Kidney glomerular epithelial cell (primary cell): ENCODE measurements around the gene B3GALT6.

ENCODE experiments used
- DNase-seq: peaks from one replicate; lab custom pipeline; 2025; lab: John Stamatoyannopoulos, UW

B3GALT6 gene

DNA sequence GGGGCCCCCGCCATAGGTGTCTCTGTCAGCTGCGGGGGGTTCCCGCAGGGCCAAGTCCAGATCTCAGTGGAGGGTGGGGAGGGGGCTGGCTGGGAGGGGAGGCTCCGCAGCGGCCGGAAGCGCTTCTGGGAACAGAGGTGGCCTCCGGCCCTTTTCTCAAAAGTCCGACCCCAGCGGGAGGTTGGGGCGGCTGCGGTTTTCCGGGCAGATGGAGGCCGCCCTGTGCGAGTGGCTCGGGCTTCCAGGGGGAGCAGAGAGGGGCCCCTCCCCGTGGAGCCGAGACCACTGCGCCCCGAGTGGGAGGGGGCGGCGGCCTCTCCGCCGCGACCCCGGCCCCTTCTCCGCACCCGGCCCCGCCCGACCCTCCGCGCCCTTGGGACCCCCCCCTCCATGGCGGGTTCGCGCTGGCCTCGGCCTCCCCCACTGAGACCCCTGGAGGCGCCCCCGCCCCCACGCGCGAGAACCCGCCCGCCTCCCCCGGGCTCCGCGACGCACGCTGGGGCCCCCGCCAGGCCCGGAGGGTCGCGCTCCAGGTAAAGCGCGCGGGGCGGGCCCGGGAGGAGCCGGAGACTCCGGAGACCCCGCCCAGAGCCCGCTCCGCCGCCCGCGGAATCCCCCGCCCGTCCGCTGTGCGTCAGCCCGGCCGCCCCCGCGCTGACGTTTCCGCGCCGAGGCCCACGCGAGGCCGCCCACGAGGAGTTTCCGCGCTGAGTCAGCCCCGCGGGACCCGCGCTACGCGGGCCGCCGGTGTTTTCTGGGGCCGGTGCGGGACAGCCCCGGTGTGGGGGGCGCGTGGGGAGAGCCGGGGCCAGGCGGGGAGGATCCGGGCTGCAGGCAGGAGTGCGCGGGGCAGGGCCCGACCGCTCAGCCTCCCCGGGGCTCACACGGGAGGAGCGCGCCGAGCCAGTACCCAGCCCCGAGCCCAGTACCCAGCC, 30.9 kb upstream of the B3GALT6 start:
- DNase-seq, result peak; percentile 19

GRCh38 chr1:1202831-1203560, 29.0 kb upstream of the B3GALT6 start:
- DNase-seq, result no peak

- DNase-seq, result no peak
These were observed 28.2 kb upstream of the B3GALT6 start for GRCh38 chr1:1203561-1204424.

- DNase-seq, result no peak
These were observed 27.6 kb upstream of the B3GALT6 start for GRCh38 chr1:1204425-1204920.

DNA sequence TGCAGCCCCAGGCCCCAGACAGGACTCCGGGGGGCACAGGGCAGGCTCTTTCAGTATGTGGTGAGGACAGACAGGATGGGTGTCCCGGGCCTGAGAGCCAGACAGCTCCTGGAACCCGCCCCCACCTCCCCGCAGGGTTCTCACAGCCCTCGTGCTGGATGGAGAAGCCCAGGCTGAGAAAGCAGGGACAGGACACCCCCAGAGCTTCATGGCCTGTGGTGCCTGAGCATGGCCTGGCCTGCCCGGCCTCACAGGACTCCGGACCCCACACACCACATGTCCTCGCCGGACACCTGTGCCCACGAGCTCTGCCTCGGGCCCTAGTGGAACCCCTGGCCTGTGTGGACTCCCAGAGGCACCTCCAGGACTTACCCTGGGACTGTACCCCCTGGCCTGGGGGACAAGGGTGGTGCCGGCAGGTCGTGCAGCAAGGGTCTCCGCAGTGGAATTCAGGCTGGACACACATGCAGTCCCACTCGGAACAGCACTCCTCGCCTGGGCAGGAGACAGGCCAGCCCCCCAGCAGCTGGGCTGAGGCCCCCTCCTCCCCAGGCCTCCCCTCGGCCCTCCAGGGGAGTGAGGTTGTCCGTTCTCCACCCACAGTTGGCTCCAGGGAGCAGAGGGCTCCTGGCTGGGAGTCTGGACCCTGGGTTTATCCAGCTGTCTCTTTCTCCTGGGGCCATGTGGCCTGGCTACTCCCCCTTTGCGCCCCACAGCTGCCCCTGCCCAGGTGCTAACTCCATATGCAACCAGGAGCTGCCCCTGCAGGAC, 26.9 kb upstream of the B3GALT6 start:
- no peak for DNase-seq

- no peak for DNase-seq
These were observed 26.2 kb upstream of the B3GALT6 start for GRCh38 chr1:1205769-1206375.

GRCh38 chr1:1206376-1206965, 25.6 kb upstream of the B3GALT6 start, which contains the start of gene TNFRSF18:
TSS of gene TNFRSF18 (minus strand) at chr1:1206592. CDS start at chr1:1206571, 21 bp downstream.
- DNase-seq, result no peak

DNA sequence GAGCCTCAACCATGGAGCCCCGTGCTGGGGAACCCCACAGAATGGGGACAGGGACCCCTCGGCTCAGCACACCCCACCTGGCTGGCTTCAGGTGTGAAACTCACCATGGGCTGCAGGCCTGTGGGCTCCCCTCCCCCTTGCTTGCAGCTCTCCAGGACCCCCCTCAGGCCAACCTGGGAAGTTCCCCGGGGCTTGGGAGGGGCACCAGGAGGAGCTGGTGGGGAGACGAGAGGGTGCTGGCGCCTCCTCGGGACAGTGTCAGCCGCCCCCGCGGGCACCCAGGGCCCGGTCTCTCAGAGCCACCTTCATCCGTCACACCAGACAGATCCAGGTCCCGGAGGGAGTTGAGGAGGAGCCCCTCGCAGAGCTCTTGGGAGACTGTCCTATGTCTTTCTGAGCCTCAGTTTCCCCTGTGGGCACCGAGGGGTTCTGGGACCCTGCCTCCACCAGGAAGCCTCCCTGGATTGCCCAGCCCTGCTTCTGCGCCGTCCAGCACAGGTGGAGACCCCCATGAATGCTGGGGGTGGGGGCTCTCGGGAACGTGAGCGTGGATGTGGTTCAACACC, 25.0 kb upstream of the B3GALT6 start:
- no peak for DNase-seq

DNA sequence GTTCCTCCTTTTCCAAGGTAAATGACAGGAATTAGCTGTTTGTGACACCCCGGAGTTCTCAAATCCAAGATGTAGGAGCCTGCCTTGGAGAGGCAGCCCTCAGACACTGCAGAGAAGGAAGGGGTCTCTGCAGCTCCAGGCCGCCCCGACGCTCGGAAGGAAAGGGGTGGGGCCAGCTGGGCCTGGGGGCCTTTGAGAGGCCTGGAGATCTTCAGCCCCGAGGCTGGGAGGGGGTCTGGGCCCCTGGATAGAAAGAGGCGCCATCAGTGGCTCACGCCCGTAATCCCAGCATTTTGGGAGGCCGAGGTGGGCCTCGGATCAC, 24.5 kb upstream of the B3GALT6 start:
- DNase-seq, result no peak

- DNase-seq, result no peak
These were observed 23.2 kb upstream of the B3GALT6 start for GRCh38 chr1:1208713-1209433.

DNA sequence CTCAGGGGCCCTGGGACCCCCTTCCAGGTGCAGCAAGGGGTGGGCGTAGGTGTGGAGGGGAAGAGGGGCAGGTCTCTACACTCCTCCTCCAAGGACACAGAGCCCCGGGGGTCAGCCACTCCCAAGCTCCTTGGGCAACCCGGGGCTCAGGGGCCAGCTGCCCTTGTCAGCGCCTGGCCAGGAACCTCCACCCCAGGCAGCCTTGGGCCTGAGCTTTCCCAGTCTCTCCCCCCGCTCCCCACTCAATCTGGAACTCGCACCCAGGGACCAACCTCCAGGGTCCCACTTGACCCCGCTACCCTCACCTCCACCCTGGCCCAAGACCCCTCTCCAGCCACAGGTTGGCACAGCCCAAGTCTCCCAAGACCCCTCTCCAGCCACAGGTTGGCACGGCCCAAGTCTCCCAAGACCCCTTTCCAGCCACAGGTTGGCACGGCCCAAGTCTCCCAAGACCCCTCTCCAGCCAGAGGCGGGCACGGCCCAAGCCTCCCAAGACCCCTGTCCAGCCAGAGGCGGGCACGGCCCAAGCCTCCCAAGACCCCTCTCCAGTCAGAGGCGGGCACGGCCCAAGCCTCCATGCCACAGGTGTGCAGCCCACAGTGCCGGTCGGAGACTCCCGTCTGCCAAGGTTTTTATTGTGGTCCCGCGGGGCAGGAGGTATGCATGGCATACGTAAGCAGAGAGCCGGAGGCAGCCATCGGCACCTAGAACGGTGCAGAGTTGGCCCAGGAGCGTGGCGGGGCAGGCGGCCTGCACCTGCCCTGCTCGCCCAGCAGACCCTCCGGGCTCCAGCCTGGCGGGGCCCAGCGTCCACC, 21.1 kb upstream of the B3GALT6 start:
- DNase-seq, result no peak

DNA sequence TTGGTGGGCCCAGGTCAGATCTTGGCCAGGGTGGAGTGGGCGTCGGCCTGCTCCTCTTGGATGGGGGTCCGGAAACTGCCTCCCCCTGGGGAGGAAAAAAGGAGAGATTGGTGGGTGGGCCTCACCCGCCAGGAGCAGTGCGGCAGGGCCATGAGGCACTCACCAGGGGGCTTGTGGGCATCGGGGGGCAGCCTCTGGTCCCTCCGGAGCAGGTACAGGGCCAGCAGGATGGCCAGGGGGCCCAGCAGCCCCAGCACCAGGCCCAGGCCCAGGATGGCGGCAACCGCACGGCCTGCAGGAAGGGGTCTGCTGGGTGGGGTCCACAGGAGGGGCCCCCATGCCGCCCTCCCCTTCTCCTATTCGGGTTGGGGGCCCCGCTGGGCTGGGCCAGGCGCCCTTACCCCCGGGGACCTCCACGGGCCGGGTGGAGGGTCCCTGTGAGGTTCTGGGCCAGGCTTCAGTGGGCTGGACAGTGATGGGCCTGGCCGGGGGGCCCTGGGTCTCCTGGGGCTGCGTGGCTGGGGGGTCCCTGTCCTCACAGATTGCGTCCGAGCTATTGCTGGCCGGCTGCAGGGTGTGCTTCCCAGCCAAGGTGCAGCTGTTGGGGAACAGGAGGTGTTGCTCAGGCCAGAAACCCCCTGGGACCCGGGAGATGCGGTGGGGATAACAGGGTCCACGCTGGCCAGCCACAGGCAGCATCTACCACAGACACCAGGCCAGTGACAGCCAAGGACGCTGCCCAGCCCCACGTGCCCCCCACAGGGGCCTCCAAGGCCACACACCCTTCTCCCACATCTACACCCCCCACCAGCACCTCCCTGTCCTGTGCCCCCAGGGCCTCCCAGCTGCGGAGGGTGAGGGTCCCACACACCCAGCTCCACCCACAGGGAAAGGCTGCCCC, 20.2 kb upstream of the B3GALT6 start:
- no peak for DNase-seq

GRCh38 chr1:1212780-1213344, 19.2 kb upstream of the B3GALT6 start:
- DNase-seq, result no peak

GRCh38 chr1:1213345-1214265, 18.4 kb upstream of the B3GALT6 start, which contains the start of gene TNFRSF4:
TSS of gene TNFRSF4 (minus strand) at chr1:1214153. CDS start at chr1:1214127, 26 bp downstream.
- DNase-seq, result no peak

DNA sequence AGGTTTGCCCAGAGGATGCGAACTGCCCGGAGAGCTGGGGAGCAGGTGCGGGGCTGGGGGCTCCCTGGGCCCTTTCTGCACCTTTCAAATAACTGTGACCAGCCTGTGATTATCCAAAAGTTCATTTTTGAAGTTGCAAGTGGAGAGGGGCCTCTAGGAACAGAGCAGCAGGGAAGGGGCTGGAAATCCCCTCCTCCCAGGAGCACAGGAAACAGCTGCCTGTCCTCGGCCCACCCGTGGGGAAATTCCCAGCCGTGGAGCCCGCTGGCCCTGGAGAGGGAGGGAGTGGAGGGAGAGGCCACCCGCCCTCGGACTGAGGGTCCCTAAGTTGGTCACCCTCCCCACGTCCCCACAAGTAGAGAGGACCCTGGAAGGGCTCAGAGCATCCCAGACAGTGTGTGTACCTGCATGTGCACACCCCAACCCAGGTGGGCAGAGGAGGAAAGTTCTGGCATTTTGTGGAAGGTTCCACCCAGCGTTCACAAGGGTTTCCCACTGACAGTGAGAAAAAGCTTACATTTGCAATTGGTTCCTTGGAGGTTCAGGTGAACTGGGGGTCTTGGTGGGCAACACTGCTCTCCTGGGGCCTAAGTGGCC, 16.9 kb upstream of the B3GALT6 start:
- no peak for DNase-seq
